NCI-H510A treated with DMSO at 0.1 percent for 48 hours (cell line): ENCODE results near the gene SDF4.

ENCODE experiments used
- DNase-seq: peaks from one replicate; lab custom pipeline; 2025; lab: John Stamatoyannopoulos, UW

The SDF4 gene

GRCh38 chr1:1213345-1214265 lies 18.2 kb downstream of the SDF4 start, which contains the start of gene TNFRSF4:
Gene TNFRSF4 (minus strand): TSS chr1:1214153. CDS start chr1:1214127, 26 bp downstream.
- DNase-seq, result no peak

GRCh38 chr1:1212780-1213344 lies 18.9 kb downstream of the SDF4 start:
- DNase-seq, result no peak

GRCh38 chr1:1211541-1212441 lies 20.0 kb downstream of the SDF4 start:
- DNase-seq, result no peak

- no peak for DNase-seq
These were observed 20.9 kb downstream of the SDF4 start for GRCh38 chr1:1210726-1211540.

- no peak for DNase-seq
These were observed 22.9 kb downstream of the SDF4 start for GRCh38 chr1:1208713-1209433.

GRCh38 chr1:1207571-1207892 lies 24.3 kb downstream of the SDF4 start:
- no peak for DNase-seq

- DNase-seq, result no peak
These were observed 24.8 kb downstream of the SDF4 start for GRCh38 chr1:1206966-1207531.

- DNase-seq, result peak; percentile 94
These were observed 25.3 kb downstream of the SDF4 start, which contains the start of gene TNFRSF18 for GRCh38 chr1:1206376-1206965. Gene TNFRSF18 (minus strand): TSS chr1:1206592. CDS start chr1:1206571, 21 bp downstream.

GRCh38 chr1:1205769-1206375 lies 25.9 kb downstream of the SDF4 start:
- peak; percentile 62 for DNase-seq

GRCh38 chr1:1204998-1205768 lies 26.6 kb downstream of the SDF4 start:
- no peak for DNase-seq

GRCh38 chr1:1204425-1204920 lies 27.3 kb downstream of the SDF4 start:
- DNase-seq, result no peak

GRCh38 chr1:1203561-1204424 lies 28.0 kb downstream of the SDF4 start:
- no peak for DNase-seq

GRCh38 chr1:1202831-1203560 lies 28.8 kb downstream of the SDF4 start:
- peak; percentile 40 for DNase-seq

- DNase-seq, result peak; percentile 36
These were observed 30.7 kb downstream of the SDF4 start for GRCh38 chr1:1200876-1201810.

GRCh38 chr1:1199961-1200875 lies 31.6 kb downstream of the SDF4 start:
- no peak for DNase-seq
